Type B pancreatic cell (in vitro differentiated cells): Measurements from ENCODE around the gene RHPN2. TPM values are rescaled to one million over a fixed set of nuclear protein-coding genes. Genes with fewer than 3 reads are reported as not detected.

Experiments used
- DNase-seq: peaks from one replicate; pipeline ENCODE4 v3.0.0; 2021; ENCODE audit warnings: mixed read lengths; ENCODE audit not compliant: unreplicated experiment; ENCODE audit errors: extremely low spot score
- H3K27ac Mint-ChIP-seq: 2 replicates; pipeline ENCODE4 v1.8.0; 2021; ENCODE audit warnings: mild to moderate bottlenecking, mixed read lengths
- H3K27me3 Mint-ChIP-seq: 2 replicates; pipeline ENCODE4 v1.8.0; 2021; ENCODE audit warnings: mixed read lengths
- H3K36me3 Mint-ChIP-seq: 2 replicates; pipeline ENCODE4 v1.8.0; 2021; ENCODE audit warnings: mixed read lengths
- H3K4me1 Mint-ChIP-seq: one replicate; pipeline ENCODE4 v1.8.0; 2021; ENCODE audit warnings: mixed read lengths; ENCODE audit not compliant: unreplicated experiment
- H3K4me3 Mint-ChIP-seq: 2 replicates; pipeline ENCODE4 v1.8.0; 2021; ENCODE audit warnings: mild to moderate bottlenecking, mixed read lengths
- H3K9me3 Mint-ChIP-seq: 2 replicates; pipeline ENCODE4 v1.8.0; 2021; ENCODE audit warnings: mixed read lengths
- CTCF ChIP-seq: fragments of 200-600 bp; sonication (generic); conservative IDR thresholded peaks from 2 replicates; pipeline ENCODE4 v1.5.0; 2021; ENCODE audit warnings: antibody characterized with exemption, mild to moderate bottlenecking
- total RNA-seq: library from RNA; stranded (reverse); gene quantifications from 2 replicates; pipeline ENCODE4 v1.2.1, GENCODE V29; 2021; ENCODE audit warnings: low replicate concordance

Gene RHPN2
- total RNA-seq, 1 donor from 2014 or later: 31.6 TPM

- peak within 1 kb of the TSS; percentile 95 for H3K4me3 Mint-ChIP-seq
- peak; percentile 92 for DNase-seq
- H3K27ac Mint-ChIP-seq: peak within 1 kb of the TSS; percentile 93
- no peaks in the 10 kb centered on the region for H3K36me3 Mint-ChIP-seq
- no peaks in the 10 kb centered on the region for H3K9me3 Mint-ChIP-seq
- H3K27me3 Mint-ChIP-seq: no peaks in the 10 kb centered on the region
- H3K4me1 Mint-ChIP-seq: peaks cover 26% of the 10 kb centered on the region
- no peak for TF ChIP-seq CTCF
Observed at GRCh38 chr19:33080761-33081681, 16.3 kb upstream of the RHPN2 start, which contains the start of gene GPATCH1. TSS of gene GPATCH1 (plus strand) at chr19:33081181. CDS start at chr19:33081194, 13 bp downstream.

- Mint-ChIP-seq H3K9me3 (no peaks in the 10 kb centered on the region), H3K27me3 (no peaks in the 10 kb centered on the region), H3K4me1 (peaks cover 5% of the 10 kb centered on the region), H3K27ac (no peak overlapping the region), H3K4me3 (no peak overlapping the region), H3K36me3 (no peaks in the 10 kb centered on the region)
- DNase-seq: no peak
- no peak for TF ChIP-seq CTCF
Observed at GRCh38 chr19:33075519-33075918, 10.8 kb upstream of the RHPN2 start.

- Mint-ChIP-seq H3K4me3 (no peak overlapping the region), H3K27me3 (no peaks in the 10 kb centered on the region), H3K4me1 (no peaks in the 10 kb centered on the region), H3K9me3 (no peaks in the 10 kb centered on the region), H3K36me3 (no peaks in the 10 kb centered on the region), H3K27ac (no peak overlapping the region)
- TF ChIP-seq CTCF: no peak
- no peak for DNase-seq
Observed at GRCh38 chr19:33071887-33072286, 7.2 kb upstream of the RHPN2 start.

- peaks cover 5% of the 10 kb centered on the region for H3K4me1 Mint-ChIP-seq
- no peak for TF ChIP-seq CTCF
- DNase-seq: no peak
Observed at GRCh38 chr19:33067121-33067520, 2.4 kb upstream of the RHPN2 start.

GRCh38 chr19:33066543-33066942, 1.9 kb upstream of the RHPN2 start:
- Mint-ChIP-seq H3K4me1 (peaks cover 9% of the 10 kb centered on the region), H3K27ac (no peak overlapping the region), H3K4me3 (peak overlapping the region; percentile 67)

More at GRCh38 chr19:33067121-33067520, 2.4 kb upstream of the RHPN2 start:
- H3K4me3 Mint-ChIP-seq: no peak overlapping the region
- H3K27me3 Mint-ChIP-seq: peaks cover 18% of the 10 kb centered on the region
- H3K27ac Mint-ChIP-seq: no peak overlapping the region
- H3K9me3 Mint-ChIP-seq: no peaks in the 10 kb centered on the region
- no peaks in the 10 kb centered on the region for H3K36me3 Mint-ChIP-seq

More at GRCh38 chr19:33066543-33066942, 1.9 kb upstream of the RHPN2 start:
- no peak for TF ChIP-seq CTCF
- DNase-seq: no peak
- H3K27me3 Mint-ChIP-seq: peaks cover 22% of the 10 kb centered on the region
- no peaks in the 10 kb centered on the region for H3K36me3 Mint-ChIP-seq
- H3K9me3 Mint-ChIP-seq: no peaks in the 10 kb centered on the region
